ENCODE results near the gene SFT2D3. TPM values are rescaled to one million over a fixed set of nuclear protein-coding genes. Genes with fewer than 3 reads are reported as not detected.

Gene SFT2D3
- total and polyA plus RNA-seq, 9 of the 15 experiments (the other 6 are each of a cell fraction or from before 2014, with no cell fraction given), result 7.5 to 9.9 (median 8.9) TPM; not detected in 2

GRCh38 chr2:127701193-127701650 lies at the start of gene SFT2D3 (continued):
- no peak for TF ChIP-seq ZFP91 (CRISPR knock-in tag; IDR thresholded peaks at IDR 0.05)
- no peak; the same call in 1 of the 2 replicates for TF ChIP-seq NFE2 (IDR thresholded peaks at IDR 0.05; ENCODE audit: low read depth)
- peak; percentile 92 for TF ChIP-seq GABPA (tag; conservative IDR thresholded peaks at IDR 0.05; ENCODE audit: low read depth)
- TF ChIP-seq MTA1 (IDR thresholded peaks at IDR 0.05; ENCODE audit: borderline replicate concordance), result no peak
- TF ChIP-seq ZNF551 (CRISPR knock-in tag; IDR thresholded peaks at IDR 0.05), result no peak
- no peak for TF ChIP-seq CCAR2 (IDR thresholded peaks at IDR 0.05; ENCODE audit: low read depth, low read length)
- TF ChIP-seq FOXO4 (CRISPR knock-in tag; IDR thresholded peaks at IDR 0.05), result no peak
- no peak for TF ChIP-seq RCOR1 (IDR thresholded peaks at IDR 0.05; ENCODE audit: borderline replicate concordance in 1 of 2, low read depth in 2 of 2, low read length in 2 of 2)
- no peak for TF ChIP-seq HDAC8 (tag; IDR thresholded peaks at IDR 0.05)
- no peak for TF ChIP-seq TAF15 (IDR thresholded peaks at IDR 0.05; ENCODE audit: low read depth, low read length)
- peak; percentile 67; the same call in 1 of the 2 replicates for TF ChIP-seq TFAP4 (CRISPR knock-in tag; IDR thresholded peaks at IDR 0.05; ENCODE audit: borderline replicate concordance)
- TF ChIP-seq RAD51 (IDR thresholded peaks at IDR 0.05; ENCODE audit: borderline replicate concordance, low read depth), result no peak
- no peak for TF ChIP-seq BRF2 (IDR thresholded peaks at IDR 0.05; ENCODE audit: borderline replicate concordance, insufficient read depth, insufficient read length)
- peak; percentile 79 for TF ChIP-seq TAF7 (tag; IDR thresholded peaks at IDR 0.05)
- TF ChIP-seq ZFPM2 (CRISPR knock-in tag; IDR thresholded peaks at IDR 0.05), result no peak
- no peak for TF ChIP-seq CBX1 (IDR thresholded peaks at IDR 0.05; ENCODE audit: low read depth)
- no peak for TF ChIP-seq TCF3 (CRISPR knock-in tag; IDR thresholded peaks at IDR 0.05)
- no peak for TF ChIP-seq ARNT (IDR thresholded peaks at IDR 0.05)
- no peak for TF ChIP-seq ZNF224 (CRISPR knock-in tag; IDR thresholded peaks at IDR 0.05)
- TF ChIP-seq E4F1 (CRISPR knock-in tag; IDR thresholded peaks at IDR 0.05; ENCODE audit: borderline replicate concordance), result no peak
- no peak for TF ChIP-seq CHD4 (IDR thresholded peaks at IDR 0.05; ENCODE audit: insufficient read depth, insufficient replicate concordance, low read depth, low read length, poor library complexity, severe bottlenecking)
- peak; percentile 86 for TF ChIP-seq POLR2H (tag; IDR thresholded peaks at IDR 0.05; ENCODE audit: low read depth)

Data from K562 (cell line).